GM15510 (cell line): ENCODE data around the gene ZNF609.

Experiments
- POLR2A ChIP-seq: IDR thresholded peaks from 3 replicates; pipeline ENCODE4 v1.6.1; 2011; ENCODE audit warnings: borderline replicate concordance; ENCODE audit not compliant: insufficient read length; ENCODE audit errors: extremely low read depth

Gene ZNF609

GRCh38 chr15:64604319-64604718 lies 143.9 kb downstream of the ZNF609 start:
- TF ChIP-seq POLR2A, result no peak

- TF ChIP-seq POLR2A, result no peak
Measured at GRCh38 chr15:64610257-64610919, 150.0 kb downstream of the ZNF609 start.

GRCh38 chr15:64611085-64611725 lies 150.8 kb downstream of the ZNF609 start:
- no peak for TF ChIP-seq POLR2A

GRCh38 chr15:64614519-64614918 lies 154.1 kb downstream of the ZNF609 start:
- TF ChIP-seq POLR2A, result no peak

- no peak for TF ChIP-seq POLR2A
Measured at GRCh38 chr15:64617727-64618126, 157.3 kb downstream of the ZNF609 start.

- TF ChIP-seq POLR2A, result no peak
Measured at GRCh38 chr15:64618138-64618537, 157.8 kb downstream of the ZNF609 start.

- no peak for TF ChIP-seq POLR2A
Measured at GRCh38 chr15:64618540-64618939, 158.2 kb downstream of the ZNF609 start.

- TF ChIP-seq POLR2A, result no peak
Measured at GRCh38 chr15:64619880-64620839, 159.8 kb downstream of the ZNF609 start.

- TF ChIP-seq POLR2A, result no peak
Measured at GRCh38 chr15:64621056-64621455, 160.7 kb downstream of the ZNF609 start.

GRCh38 chr15:64622410-64623260 lies 162.3 kb downstream of the ZNF609 start:
- no peak for TF ChIP-seq POLR2A

GRCh38 chr15:64623347-64623996 lies 163.1 kb downstream of the ZNF609 start:
- TF ChIP-seq POLR2A, result no peak

- no peak for TF ChIP-seq POLR2A
Measured at GRCh38 chr15:64624242-64624641, 163.9 kb downstream of the ZNF609 start.

- TF ChIP-seq POLR2A, result no peak
Measured at GRCh38 chr15:64629063-64629462, 168.7 kb downstream of the ZNF609 start.

GRCh38 chr15:64630396-64631107 lies 170.2 kb downstream of the ZNF609 start:
- no peak for TF ChIP-seq POLR2A

- TF ChIP-seq POLR2A, result no peak
Measured at GRCh38 chr15:64633332-64633731, 173.0 kb downstream of the ZNF609 start.
